LoVo (cell line): ENCODE data around the gene DAB2IP.

ENCODE experiments used
- DNase-seq: peaks from one replicate; pipeline ENCODE4 v3.0.0-alpha.2; 2016; ENCODE audit warnings: low spot score

Gene DAB2IP

GRCh38 chr9:121645003-121645402 is 6.4 kb upstream of the DAB2IP start:
- DNase-seq = no peak

GRCh38 chr9:121645853-121646807 is 5.3 kb upstream of the DAB2IP start:
- no peak for DNase-seq

GRCh38 chr9:121646992-121647391 is 4.4 kb upstream of the DAB2IP start:
- no peak for DNase-seq

GRCh38 chr9:121648172-121648571 is 3.3 kb upstream of the DAB2IP start:
- no peak for DNase-seq

- no peak for DNase-seq
These were observed 2.6 kb upstream of the DAB2IP start for GRCh38 chr9:121648799-121649198.

- no peak for DNase-seq
These were observed 1.8 kb upstream of the DAB2IP start for GRCh38 chr9:121649476-121650216.

- peak; percentile 78 for DNase-seq
These were observed 1.0 kb upstream of the DAB2IP start for GRCh38 chr9:121650217-121651007.

- DNase-seq = no peak
These were observed 483 bp upstream of the DAB2IP start for GRCh38 chr9:121651008-121651294.

GRCh38 chr9:121652021-121652837 is 795 bp downstream of the DAB2IP start:
- DNase-seq = peak; percentile 16

- no peak for DNase-seq
These were observed 1.4 kb downstream of the DAB2IP start for GRCh38 chr9:121652838-121653231.

- DNase-seq = no peak
These were observed 3.2 kb downstream of the DAB2IP start for GRCh38 chr9:121654499-121655140.

GRCh38 chr9:121655231-121655755 is 3.9 kb downstream of the DAB2IP start:
- no peak for DNase-seq

GRCh38 chr9:121656941-121657470 is 5.6 kb downstream of the DAB2IP start:
- DNase-seq = no peak

- DNase-seq = no peak
These were observed 6.7 kb downstream of the DAB2IP start for GRCh38 chr9:121658166-121658565.

- DNase-seq = no peak
These were observed 7.2 kb downstream of the DAB2IP start for GRCh38 chr9:121658591-121658990.

- no peak for DNase-seq
These were observed 8.9 kb downstream of the DAB2IP start for GRCh38 chr9:121660367-121660766.

GRCh38 chr9:121660876-121661275 is 9.4 kb downstream of the DAB2IP start:
- no peak for DNase-seq

GRCh38 chr9:121661328-121661727 is 9.9 kb downstream of the DAB2IP start:
- no peak for DNase-seq

GRCh38 chr9:121662359-121662758 is 10.9 kb downstream of the DAB2IP start:
- DNase-seq = no peak

- DNase-seq = no peak
These were observed 11.6 kb downstream of the DAB2IP start for GRCh38 chr9:121662891-121663580.
